HL-60 (cell line): ENCODE measurements around the gene SORT1.

Source experiments
- DNase-seq, 2 experiments: peaks; one replicate each; pipeline ENCODE4 v3.0.0-alpha.2; 2010 to 2020; ENCODE audit warnings: low read depth in 1 of 2, low spot score in 1 of 2
- H3K27ac ChIP-seq: fragments of 250-450 bp; sonication (Bioruptor Pico); replicated peaks from 2 replicates; pipeline ENCODE4 v1.5.1; 2020; ENCODE audit warnings: mild to moderate bottlenecking, moderate library complexity
- H3K27me3 ChIP-seq: fragments of 250-450 bp; sonication (Bioruptor Pico); 2 replicates; pipeline ENCODE4 v1.5.1; 2021; ENCODE audit warnings: mild to moderate bottlenecking, moderate library complexity; ENCODE audit not compliant: insufficient read depth, poor library complexity, severe bottlenecking
- H3K4me3 ChIP-seq: replicated peaks from 2 replicates; pipeline ENCODE4 v1.5.1; 2011; ENCODE audit warnings: mild to moderate bottlenecking, control low read depth, low read length; ENCODE audit not compliant: insufficient read depth
- GABPA ChIP-seq: IDR thresholded peaks from 2 replicates; pipeline ENCODE4 v1.6.1; 2012; ENCODE audit warnings: low read depth
- POLR2AphosphoS5 ChIP-seq: IDR thresholded peaks from 2 replicates; pipeline ENCODE4 v1.6.1; 2012; ENCODE audit warnings: low read depth
- SPI1 ChIP-seq: IDR thresholded peaks from 2 replicates; pipeline ENCODE4 v1.6.1; 2012; ENCODE audit warnings: low read depth, mild to moderate bottlenecking, borderline replicate concordance
- TF ChIP-seq, protein P1 (sequence below): IDR thresholded peaks from 2 replicates; pipeline ENCODE4 v1.6.1; 2012; ENCODE audit warnings: low read depth; ENCODE audit not compliant: insufficient replicate concordance
- TF ChIP-seq, protein P2 (sequence below): IDR thresholded peaks from one replicate; pipeline ENCODE4 v1.5.1; 2011; ENCODE audit warnings: low read length, control low read depth, inconsistent platforms; ENCODE audit not compliant: insufficient read depth

The SORT1 gene

DNA sequence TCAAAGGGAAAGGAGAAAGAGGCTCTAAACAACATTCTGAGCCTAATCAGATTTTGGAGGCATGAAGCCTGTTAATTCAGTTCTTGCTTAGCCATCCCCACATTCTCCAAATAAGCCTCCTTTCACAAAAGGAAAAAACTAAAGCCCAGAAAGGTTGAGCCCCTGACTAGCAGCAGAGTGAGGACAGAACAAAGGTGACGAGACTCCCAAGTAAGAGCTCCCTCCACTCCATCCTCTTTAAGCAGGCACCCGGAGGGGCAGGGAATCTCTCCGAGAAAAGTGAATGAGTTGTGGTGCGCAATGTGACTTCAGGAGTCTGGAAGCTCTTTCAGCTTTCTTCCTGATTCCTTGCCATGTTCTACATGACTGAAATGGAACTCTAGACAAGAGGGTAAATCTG is 47.5 kb downstream of the SORT1 start:
- H3K4me3 ChIP-seq, result no peak overlapping the region
- H3K27me3 ChIP-seq, result no peaks in the 10 kb centered on the region
- no peak for DNase-seq
- H3K27ac ChIP-seq, result no peak overlapping the region
- TF ChIP-seq POLR2AphosphoS5 (no peak), GABPA (no peak), SPI1 (no peak)
- TF ChIP-seq, protein P1, sequence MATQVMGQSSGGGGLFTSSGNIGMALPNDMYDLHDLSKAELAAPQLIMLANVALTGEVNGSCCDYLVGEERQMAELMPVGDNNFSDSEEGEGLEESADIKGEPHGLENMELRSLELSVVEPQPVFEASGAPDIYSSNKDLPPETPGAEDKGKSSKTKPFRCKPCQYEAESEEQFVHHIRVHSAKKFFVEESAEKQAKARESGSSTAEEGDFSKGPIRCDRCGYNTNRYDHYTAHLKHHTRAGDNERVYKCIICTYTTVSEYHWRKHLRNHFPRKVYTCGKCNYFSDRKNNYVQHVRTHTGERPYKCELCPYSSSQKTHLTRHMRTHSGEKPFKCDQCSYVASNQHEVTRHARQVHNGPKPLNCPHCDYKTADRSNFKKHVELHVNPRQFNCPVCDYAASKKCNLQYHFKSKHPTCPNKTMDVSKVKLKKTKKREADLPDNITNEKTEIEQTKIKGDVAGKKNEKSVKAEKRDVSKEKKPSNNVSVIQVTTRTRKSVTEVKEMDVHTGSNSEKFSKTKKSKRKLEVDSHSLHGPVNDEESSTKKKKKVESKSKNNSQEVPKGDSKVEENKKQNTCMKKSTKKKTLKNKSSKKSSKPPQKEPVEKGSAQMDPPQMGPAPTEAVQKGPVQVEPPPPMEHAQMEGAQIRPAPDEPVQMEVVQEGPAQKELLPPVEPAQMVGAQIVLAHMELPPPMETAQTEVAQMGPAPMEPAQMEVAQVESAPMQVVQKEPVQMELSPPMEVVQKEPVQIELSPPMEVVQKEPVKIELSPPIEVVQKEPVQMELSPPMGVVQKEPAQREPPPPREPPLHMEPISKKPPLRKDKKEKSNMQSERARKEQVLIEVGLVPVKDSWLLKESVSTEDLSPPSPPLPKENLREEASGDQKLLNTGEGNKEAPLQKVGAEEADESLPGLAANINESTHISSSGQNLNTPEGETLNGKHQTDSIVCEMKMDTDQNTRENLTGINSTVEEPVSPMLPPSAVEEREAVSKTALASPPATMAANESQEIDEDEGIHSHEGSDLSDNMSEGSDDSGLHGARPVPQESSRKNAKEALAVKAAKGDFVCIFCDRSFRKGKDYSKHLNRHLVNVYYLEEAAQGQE, result no peak
- TF ChIP-seq, protein P2, sequence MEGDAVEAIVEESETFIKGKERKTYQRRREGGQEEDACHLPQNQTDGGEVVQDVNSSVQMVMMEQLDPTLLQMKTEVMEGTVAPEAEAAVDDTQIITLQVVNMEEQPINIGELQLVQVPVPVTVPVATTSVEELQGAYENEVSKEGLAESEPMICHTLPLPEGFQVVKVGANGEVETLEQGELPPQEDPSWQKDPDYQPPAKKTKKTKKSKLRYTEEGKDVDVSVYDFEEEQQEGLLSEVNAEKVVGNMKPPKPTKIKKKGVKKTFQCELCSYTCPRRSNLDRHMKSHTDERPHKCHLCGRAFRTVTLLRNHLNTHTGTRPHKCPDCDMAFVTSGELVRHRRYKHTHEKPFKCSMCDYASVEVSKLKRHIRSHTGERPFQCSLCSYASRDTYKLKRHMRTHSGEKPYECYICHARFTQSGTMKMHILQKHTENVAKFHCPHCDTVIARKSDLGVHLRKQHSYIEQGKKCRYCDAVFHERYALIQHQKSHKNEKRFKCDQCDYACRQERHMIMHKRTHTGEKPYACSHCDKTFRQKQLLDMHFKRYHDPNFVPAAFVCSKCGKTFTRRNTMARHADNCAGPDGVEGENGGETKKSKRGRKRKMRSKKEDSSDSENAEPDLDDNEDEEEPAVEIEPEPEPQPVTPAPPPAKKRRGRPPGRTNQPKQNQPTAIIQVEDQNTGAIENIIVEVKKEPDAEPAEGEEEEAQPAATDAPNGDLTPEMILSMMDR, result no peak

DNA sequence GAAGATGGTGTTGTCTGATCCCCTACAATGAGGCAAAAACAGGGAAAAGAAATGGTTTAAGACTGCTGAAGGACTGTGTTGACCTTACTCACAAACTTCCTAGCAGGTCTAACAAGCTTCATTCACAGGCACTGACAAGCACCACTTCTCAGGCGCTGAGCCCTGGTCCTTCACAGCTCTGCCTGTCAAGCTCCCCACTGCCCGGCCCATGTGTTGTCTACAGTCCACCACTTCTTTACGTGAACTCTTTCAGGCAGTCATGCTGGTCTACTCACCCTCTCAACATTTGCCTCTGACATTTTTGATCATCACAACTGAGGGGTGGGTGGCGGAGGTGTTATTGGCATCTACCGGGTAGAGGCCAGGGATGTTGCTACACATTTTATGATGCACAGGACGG is 50.2 kb downstream of the SORT1 start:
- DNase-seq, result no peak
- Histone ChIP-seq H3K27ac (no peak overlapping the region), H3K4me3 (no peak overlapping the region), H3K27me3 (no peaks in the 10 kb centered on the region)
- TF ChIP-seq SPI1 (no peak), GABPA (no peak), POLR2AphosphoS5 (no peak)
- TF ChIP-seq, protein P1, result no peak
- TF ChIP-seq, protein P2, result no peak

DNA sequence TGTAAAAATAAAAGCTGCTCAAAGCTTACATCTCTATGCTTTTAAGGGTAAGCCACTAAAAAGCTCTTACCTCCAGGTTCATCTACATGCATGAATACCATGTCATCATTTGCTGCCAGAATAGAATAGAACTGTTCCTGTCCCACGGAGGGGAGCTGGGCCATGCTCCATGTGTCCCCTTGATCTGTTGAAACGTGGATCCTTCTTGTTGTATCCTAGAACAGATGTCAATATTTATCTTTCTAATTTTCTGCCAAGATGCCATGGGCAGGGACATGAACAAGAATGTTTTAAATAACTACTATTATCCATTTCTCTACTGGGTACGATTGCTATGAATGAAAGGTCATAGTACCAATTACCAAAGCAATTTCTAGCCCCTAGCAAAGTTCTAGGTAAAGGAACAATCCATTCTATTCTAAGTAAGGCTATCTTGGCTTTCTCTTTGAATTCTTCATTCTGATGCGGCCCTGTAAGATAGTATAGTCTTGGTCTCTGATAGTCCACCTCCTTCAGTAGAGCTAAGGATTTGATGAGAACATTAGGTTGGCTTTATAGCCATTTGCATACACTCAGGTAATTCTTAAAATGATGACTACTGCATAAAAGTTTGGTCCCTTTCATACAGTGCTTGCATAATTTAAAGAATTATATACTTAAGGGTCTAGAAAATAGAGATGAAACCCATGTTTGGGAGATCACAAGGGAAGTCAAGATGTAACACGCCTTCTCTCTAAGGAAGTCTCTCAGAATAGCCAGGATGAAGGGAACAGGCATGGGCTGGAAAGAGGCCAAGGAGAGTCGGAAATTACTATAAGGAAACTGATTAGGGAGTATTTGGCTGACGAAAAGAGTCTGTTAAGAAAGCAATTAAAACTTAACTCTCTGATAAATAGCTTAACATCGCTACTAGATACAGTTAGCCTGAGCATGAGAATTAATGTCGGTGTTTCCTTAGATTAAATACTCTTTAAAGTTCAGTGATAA is 55.5 kb downstream of the SORT1 start:
- TF ChIP-seq, protein P1, result no peak
- TF ChIP-seq, protein P2, result no peak
- TF ChIP-seq GABPA (no peak), POLR2AphosphoS5 (no peak), SPI1 (no peak)

More for the DNA sequence above, 55.5 kb downstream of the SORT1 start:
- no peak for DNase-seq
- Histone ChIP-seq H3K4me3 (no peak overlapping the region), H3K27ac (no peak overlapping the region), H3K27me3 (no peaks in the 10 kb centered on the region)
